ENCODE measurements around the gene CATSPERZ.

GRCh38 chr11:64251753-64252002, 48.5 kb upstream of the CATSPERZ start:
- TF ChIP-seq EP300 (IDR thresholded peaks at IDR 0.05; ENCODE audit: low read depth) (no peak), CTCF (IDR thresholded peaks at IDR 0.05) (no peak)

Data from transverse colon (tissue), 3 donors.